ENCODE data around the gene H2AZ2.

The H2AZ2 gene

DNA sequence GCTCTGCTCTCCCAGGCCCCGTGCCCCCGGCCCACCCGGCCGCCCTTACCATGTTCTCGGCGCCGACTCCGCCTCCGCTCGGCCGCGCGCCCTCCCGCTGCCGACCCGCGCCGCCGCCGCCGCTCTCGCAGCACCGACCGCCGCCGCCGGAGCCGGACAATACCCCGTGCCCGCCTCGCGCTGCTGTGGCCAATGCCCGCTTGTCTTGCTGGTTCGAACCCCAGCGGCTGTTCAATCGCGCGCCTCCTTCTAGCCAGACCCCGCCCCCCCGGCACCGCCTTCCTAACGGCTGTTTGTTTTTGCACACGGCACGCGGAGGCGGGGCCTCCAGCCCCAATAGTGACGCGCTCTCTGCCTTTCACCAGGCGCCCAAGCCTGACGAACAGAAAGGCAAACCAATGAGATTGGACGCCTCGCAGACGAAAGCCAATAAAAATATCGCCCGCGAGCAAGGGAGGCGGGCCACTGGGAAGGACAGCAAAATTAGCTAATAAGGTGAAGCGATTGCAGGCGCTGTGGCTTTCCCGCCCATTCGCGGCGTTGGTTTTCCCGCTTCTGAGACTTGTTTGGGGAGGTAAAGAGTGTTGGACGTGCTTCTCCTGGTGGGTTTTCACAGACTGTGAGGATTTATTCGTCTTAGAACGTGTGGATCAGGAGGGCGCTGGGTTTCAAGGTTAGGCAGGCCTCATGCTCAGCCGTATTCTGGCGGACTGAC, at the start of gene H2AZ2:
H2AZ2 (minus strand) TSS at position 168 of the 715 bp plus-strand sequence; CDS start at position 52, 116 bp downstream.
- peak; percentile 99 to 100 for DNase-seq (ENCODE audit: low read depth in 1 of 2, low spot score in 1 of 2)
- in situ Hi-C loops (cut with HindIII; ENCODE audit: low pct_unique_long_range_greater_than_20kb, low sequenced_read_pairs) = no loop called here
- TF ChIP-seq JUND (IDR thresholded peaks at IDR 0.05; ENCODE audit: low read depth) = no peak

DNA sequence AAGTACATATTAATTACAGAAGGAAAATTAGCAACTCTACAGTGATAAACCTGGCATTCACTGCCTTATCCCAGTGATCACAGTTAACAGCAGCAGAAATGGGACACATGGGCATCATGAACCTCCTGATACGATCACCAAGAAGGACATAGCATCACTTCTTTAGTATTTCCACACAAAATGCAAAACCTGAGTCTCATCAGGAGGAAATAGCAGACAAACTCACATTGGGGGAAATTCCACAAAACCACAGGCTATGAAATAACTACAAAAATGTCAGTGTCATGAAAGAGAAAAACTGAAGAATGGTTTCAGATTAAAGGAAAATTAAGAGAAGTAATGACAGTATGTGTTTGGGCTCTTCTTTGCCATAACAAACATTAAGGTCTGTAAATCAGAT, 49.4 kb upstream of the H2AZ2 start:
- in situ Hi-C loops (cut with HindIII; ENCODE audit: low pct_unique_long_range_greater_than_20kb, low sequenced_read_pairs) = no loop called here
- TF ChIP-seq JUND (IDR thresholded peaks at IDR 0.05; ENCODE audit: low read depth) = no peak
- no peak for DNase-seq (ENCODE audit: low read depth in 1 of 2, low spot score in 1 of 2)

DNA sequence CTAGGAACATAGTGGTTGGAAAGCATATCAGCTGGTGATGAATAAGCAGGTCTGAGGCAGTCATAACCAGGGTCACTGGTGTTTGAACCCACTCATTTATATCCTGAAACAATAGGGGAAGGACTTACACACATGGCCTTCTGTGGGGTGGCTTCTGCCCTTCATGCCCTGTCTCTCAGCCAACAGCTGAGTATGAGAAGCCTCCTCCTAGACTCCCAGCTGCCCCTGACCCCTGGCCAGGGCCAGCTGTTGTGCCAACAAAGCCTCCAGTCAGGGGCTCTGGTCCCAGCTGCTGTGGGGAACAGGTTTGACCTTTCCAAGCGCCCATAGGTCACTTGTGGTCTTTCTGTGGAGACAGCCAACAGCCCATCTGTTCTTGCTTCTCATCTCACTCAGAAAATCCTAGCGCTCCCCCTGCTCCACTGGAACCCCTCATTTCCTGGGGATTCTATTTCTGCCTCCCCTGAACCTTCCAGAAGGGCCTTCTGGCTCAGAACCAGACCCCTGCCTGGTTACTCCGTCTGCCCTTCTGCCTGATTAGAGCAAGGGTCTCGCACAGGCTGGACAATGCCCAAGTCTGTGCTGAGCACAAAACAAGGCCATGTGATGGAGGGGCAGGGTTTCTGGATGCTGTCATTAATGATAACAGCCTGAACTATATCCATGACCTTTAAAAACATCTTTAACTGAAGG, 47.1 kb upstream of the H2AZ2 start:
- TF ChIP-seq JUND (IDR thresholded peaks at IDR 0.05; ENCODE audit: low read depth) = no peak
- DNase-seq (ENCODE audit: low read depth in 1 of 2, low spot score in 1 of 2) = no peak

DNA sequence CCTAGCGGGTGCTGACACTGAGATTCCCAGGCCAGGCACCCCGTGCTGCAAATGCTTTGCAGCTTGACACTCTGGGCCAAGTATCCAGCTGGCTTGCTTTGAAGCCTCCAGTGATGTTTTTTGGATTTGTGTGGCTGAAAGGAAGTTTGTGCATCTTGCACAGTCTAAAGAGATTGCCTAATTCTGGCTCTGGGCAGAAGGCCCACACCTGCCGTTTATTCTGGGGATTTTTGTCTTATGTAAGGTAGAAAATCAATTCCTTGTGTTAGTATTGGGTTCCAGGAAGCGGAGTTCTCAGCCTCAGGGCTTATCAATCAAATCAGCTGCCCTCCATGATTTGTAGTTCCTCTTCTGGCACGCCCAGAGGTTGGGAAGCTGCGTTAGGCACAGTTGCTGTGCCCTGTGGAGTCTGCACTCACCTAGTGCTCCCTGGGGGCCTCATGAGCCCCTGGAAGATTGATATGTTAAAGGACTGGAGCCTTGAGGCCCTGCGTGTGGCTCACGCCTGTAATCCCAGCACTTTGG, 45.9 kb upstream of the H2AZ2 start:
- no peak for DNase-seq (ENCODE audit: low read depth in 1 of 2, low spot score in 1 of 2)
- TF ChIP-seq JUND (IDR thresholded peaks at IDR 0.05; ENCODE audit: low read depth) = no peak
- in situ Hi-C loops (cut with HindIII; ENCODE audit: low pct_unique_long_range_greater_than_20kb, low sequenced_read_pairs) = no loop called here

More for the DNA sequence above, 47.1 kb upstream of the H2AZ2 start:
- in situ Hi-C loops (cut with HindIII; ENCODE audit: low pct_unique_long_range_greater_than_20kb, low sequenced_read_pairs) = no loop called here

DNA sequence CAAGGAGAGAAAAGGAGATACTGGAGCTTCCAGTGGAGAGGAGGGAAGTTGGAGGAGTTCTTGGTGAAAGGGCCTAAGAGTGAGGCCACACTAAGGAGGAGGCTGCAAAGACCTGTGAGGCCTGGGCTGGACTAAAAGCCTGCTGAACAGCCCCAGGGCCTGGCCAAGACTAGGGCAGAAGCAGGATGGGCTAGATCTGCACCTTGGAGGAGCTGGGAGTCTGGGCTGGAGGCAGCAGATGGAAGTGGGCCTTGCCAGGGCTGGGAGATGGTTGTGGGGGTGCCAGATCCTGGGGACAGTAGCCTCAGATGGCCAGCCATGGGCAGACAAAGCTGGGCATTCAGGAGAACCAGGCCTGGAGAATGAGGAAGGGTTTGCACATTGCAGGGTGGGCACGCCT, 43.9 kb upstream of the H2AZ2 start:
- no peak for TF ChIP-seq JUND (IDR thresholded peaks at IDR 0.05; ENCODE audit: low read depth)
- in situ Hi-C loops (cut with HindIII; ENCODE audit: low pct_unique_long_range_greater_than_20kb, low sequenced_read_pairs) = no loop called here
- no peak for DNase-seq (ENCODE audit: low read depth in 1 of 2, low spot score in 1 of 2)

DNA sequence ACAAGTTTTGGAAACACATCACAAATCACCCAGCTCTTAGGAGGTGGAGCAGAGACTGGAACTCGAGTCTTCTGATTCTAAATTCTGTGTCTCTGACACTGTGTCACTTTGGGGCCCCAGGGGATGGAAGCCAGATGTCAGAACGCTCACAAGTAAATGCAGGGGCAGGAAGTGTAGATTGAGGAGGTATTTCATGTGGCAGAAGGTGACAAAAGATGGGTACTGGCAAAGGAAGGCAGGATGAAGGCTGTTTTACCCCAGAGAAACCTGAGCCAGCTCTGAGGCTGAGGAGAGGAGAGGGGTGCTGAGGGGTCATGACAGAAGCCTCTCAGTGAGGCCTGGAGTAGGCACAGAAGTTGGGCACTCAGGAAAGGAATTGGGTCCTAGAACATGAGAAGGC, 43.5 kb upstream of the H2AZ2 start:
- no peak for DNase-seq (ENCODE audit: low read depth in 1 of 2, low spot score in 1 of 2)
- in situ Hi-C loops (cut with HindIII; ENCODE audit: low pct_unique_long_range_greater_than_20kb, low sequenced_read_pairs) = no loop called here
- no peak for TF ChIP-seq JUND (IDR thresholded peaks at IDR 0.05; ENCODE audit: low read depth)

DNA sequence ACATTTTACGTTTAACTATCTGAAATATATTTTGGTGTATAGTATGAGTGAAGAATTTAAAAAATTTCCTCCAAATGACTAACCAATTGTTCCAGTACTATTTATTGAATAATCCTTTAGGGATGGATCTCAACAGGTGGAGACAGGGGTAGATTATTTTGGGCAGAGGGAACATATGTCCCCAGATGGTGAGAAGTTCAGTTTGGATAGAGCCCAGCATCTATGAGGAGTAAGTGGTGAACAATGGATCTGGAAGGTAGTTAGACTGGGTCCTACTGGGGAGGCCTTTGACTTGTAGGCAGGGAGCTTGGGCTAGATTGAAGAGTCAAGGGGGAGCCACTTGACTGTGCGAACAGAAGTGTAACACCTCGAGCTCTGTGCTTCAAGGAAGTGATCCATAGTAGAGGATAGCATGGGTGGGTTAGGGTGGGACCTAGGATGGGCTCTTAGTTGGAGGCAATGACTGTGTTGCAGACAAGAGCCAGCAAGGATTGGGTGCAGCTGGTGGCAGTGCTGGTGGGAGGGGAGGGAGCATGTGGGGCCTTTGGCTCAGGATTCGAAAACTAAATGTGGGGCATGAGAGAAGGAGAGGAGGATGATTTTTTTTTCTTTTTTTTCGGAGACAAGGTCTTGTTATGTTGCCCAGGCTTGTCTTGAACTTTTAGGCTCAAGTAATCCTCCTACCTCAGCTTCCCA, 41.3 kb upstream of the H2AZ2 start:
- no peak for TF ChIP-seq JUND (IDR thresholded peaks at IDR 0.05; ENCODE audit: low read depth)
- DNase-seq (ENCODE audit: low read depth in 1 of 2, low spot score in 1 of 2) = no peak
- in situ Hi-C loops (cut with HindIII; ENCODE audit: low pct_unique_long_range_greater_than_20kb, low sequenced_read_pairs) = no loop called here

DNA sequence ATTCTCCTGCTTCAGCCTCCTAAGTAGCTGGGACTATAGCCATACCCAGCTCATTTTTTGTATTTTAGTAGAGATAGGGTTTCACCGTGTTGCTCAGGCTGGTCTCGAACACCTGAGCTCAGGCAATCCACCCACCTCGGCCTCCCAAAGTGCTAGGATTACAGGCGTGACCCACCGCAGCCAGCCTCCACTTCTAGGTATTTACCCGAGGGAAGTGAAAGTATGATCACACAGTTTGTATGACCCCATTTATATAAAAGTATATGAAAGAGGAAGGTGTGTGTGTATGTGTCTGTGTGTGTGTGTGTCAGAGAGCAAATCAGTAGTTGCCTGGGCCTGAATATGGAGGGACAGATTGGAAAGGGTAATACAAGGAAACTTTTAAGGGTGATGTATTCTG, 39.4 kb upstream of the H2AZ2 start:
- in situ Hi-C loops (cut with HindIII; ENCODE audit: low pct_unique_long_range_greater_than_20kb, low sequenced_read_pairs) = no loop called here
- no peak for DNase-seq (ENCODE audit: low read depth in 1 of 2, low spot score in 1 of 2)

DNA sequence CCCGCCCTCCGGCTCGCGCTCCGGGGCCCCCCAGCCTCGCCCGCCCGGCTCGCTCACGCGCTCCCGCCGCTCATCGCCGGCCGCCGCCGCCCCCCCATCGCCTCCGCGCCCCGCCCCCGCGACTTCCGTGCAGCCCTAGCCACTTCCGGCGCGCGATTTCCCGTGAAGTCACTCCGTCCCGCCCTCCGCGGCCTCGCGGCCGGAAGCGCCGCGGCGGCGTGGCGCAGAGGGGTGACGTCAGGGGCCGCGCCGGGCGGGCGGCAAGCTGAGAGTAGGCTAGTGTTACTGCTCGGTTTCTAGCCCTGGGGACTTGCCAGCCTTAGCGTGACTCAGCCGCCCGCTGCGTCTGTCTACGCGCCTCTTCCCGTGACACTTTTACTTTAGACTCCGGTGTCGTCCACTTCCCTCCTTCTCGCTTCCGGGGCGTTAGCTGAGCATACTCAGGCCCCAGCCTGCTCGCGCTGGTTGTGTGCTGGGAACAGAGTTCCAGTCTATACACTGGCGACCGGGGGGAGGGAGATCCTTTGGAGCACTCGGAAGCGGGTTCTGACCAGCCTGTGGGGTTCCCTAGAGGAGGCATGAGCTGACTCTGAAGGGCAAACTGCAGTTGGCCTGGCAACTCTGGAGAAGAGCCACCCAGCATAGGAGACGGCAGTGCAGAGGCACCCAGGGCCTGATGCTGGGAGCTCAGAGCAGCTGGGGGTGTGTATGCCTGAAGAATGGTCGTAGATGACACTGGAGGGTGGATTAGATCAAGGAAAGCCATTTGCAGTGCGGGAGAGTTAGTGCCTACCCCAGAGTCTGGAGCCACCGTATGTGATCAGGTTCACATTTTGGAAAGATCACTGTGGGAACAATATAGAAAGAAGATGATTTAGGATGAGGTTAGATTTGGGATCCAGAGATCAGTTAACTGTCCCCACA, 37.8 kb upstream of the H2AZ2 start, which contains the start of gene PURB:
PURB (minus strand) TSS at position 137 of the 924 bp plus-strand sequence. CDS start 182 bp downstream, outside the sequence.
- peak; percentile 87 to 98 for DNase-seq (ENCODE audit: low read depth in 1 of 2, low spot score in 1 of 2)
- in situ Hi-C loops (cut with HindIII; ENCODE audit: low pct_unique_long_range_greater_than_20kb, low sequenced_read_pairs) = no loop called here
- peak; percentile 34; the same call in 1 of the 2 replicates for TF ChIP-seq JUND (IDR thresholded peaks at IDR 0.05; ENCODE audit: low read depth)

More for the DNA sequence above, 39.4 kb upstream of the H2AZ2 start:
- no peak for TF ChIP-seq JUND (IDR thresholded peaks at IDR 0.05; ENCODE audit: low read depth)

DNA sequence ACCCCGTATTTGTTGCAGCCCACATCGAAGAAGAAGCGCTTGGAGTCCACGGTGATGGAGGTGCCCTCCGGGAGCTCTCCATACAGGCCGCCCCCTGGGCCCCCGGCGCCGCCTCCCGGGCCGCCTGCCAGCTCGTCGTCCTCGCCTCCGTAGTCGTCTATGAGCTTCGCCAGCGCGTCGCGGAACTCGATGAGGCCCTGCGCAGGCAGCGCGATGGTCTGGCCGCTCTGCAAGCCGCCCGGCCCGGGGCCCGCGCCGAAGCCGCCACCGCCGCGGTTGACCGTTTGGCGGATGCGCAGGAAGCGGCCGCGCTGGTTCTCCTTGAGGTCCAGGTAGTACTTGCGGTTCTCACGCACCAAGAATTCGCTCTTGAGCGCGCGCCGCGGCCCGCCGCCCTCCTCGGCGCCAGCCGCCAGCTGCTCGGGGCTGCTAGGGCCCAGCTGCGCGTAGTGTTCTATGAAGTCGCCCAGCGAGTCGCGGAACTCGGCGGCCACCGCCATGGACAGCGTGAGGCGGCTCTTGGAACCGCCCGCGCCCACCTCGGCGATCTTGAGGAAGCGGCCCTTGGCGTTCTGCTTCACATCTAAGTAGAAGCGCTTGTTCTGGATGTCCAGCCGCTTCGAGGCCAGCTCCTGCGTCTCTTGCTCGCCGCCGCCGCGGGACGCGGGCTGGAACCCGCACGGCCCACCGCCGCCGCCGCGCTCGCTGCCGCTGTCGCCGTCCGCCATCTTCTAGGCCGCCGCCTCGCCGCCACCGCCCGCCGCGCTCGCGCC, 36.9 kb upstream of the H2AZ2 start:
- in situ Hi-C loops (cut with HindIII; ENCODE audit: low pct_unique_long_range_greater_than_20kb, low sequenced_read_pairs) = no loop called here
- no peak for TF ChIP-seq JUND (IDR thresholded peaks at IDR 0.05; ENCODE audit: low read depth)
- DNase-seq (ENCODE audit: low read depth in 1 of 2, low spot score in 1 of 2) = peak in 1 of 2 experiments; percentile 67

DNA sequence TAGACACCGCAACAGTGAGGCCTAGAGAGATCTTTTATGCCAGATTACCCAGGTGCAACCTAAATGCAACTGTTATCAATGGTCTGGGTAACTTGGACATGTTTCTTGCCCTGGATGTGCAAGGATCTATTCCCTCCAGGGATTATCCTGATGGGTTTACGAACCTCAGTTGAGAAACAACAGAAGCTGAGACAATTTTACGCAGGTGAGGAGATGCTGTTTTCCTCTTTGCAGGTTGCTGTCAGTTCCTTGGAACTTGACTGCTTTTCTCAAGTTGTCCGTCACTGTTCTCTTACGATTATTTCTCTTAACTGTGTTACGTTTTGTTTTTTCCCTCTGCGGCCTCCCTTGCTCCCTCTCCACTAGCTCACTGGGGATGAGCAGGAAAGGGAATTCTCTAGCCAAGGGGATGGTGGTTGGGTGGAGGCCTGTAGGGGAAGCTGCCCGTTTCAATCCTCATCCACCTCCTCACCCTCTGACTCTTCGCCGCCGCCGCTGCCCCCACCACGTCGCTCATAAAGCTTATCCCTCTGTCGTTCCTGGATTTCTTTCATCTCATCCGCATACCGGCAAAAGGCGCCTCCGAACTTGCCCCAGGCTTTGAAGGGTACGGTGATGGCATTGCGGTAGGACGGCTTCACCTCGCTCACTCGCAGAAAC, 36.2 kb upstream of the H2AZ2 start:
- in situ Hi-C loops (cut with HindIII; ENCODE audit: low pct_unique_long_range_greater_than_20kb, low sequenced_read_pairs) = no loop called here
- no peak for TF ChIP-seq JUND (IDR thresholded peaks at IDR 0.05; ENCODE audit: low read depth)
- no peak for DNase-seq (ENCODE audit: low read depth in 1 of 2, low spot score in 1 of 2)
